Measurements from ENCODE around the gene GREB1.

GREB1 gene

GRCh38 chr2:11582862-11583752 lies 49.3 kb downstream of the GREB1 start:
- H3K27me3 ChIP-seq (ENCODE audit: insufficient read depth, low read depth, severe bottlenecking), result no peaks in the 10 kb centered on the region
- no peak overlapping the region for H3K27ac ChIP-seq
- H3K4me3 ChIP-seq (ENCODE audit: low read depth, low read length), result no peak overlapping the region
- TF ChIP-seq CTCF (IDR thresholded peaks at IDR 0.05; ENCODE audit: low read depth, low read length), result peak; percentile 85
- H3K9me3 ChIP-seq (ENCODE audit: severe bottlenecking), result no peaks in the 10 kb centered on the region
- DNase-seq, result peak; percentile 80
- H3K36me3 ChIP-seq, result no peaks in the 10 kb centered on the region

DNA sequence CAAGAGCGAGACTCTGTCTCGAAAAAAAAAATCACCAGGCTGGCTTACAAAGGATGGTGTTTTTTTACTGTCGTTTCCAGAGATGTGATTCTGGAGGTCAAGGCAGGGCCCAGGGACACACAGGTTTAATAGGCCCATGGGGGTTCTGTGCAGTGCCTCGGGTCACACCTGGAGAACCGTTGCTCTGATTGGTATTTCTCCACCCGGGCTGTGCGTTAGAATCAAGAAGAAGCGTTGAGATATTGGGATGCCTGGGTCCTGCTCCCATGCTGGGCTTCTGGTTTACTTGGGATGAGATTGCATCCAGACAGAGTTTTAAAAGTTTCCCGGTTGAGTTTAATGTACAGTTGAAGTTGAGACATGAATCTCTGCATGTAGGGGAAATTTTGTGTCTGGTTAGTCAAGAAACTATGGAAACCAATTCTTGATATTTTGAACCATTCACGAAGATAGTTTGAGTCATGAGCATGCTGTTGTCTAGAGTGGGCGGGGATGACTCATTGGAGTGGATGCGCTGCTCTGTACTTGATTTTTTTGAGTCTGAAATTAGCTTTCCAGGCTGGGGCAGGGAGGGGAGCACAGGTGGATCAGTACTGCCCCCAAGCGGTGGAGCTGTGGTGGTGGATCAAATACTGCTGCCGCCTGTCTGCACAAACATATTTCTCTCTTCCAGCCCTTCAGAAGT lies 50.1 kb downstream of the GREB1 start:
- TF ChIP-seq CTCF (IDR thresholded peaks at IDR 0.05; ENCODE audit: low read depth, low read length), result peak; percentile 94
- no peak overlapping the region for H3K27ac ChIP-seq
- peak; percentile 79 for DNase-seq
- no peaks in the 10 kb centered on the region for H3K27me3 ChIP-seq (ENCODE audit: insufficient read depth, low read depth, severe bottlenecking)
- no peaks in the 10 kb centered on the region for H3K9me3 ChIP-seq (ENCODE audit: severe bottlenecking)
- no peaks in the 10 kb centered on the region for H3K36me3 ChIP-seq
- H3K4me3 ChIP-seq (ENCODE audit: low read depth, low read length), result no peak overlapping the region

DNA sequence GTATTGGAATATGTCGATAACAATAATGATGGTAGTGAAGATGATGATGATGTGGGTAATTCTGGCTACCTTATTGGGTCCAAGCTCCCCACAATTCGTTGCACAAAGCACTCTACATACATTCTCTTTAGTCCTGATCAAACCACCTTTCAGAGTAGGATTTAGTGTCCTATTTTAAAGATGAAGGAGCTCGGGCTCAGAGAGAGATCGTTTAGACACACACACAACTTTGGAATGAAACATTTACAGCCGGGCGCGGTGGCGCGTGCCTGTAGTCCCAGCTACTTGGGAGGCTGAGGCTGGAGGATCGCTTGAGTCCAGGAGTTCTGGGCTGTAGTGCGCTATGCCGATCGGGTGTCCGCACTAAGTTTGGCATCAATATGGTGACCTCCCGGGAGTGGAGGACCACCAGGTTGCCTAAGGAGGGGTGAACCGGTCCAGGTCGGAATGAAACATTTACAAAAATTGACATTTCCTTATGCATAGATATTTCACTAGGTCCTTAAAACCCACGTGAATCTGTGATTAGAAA lies 50.7 kb downstream of the GREB1 start:
- Histone ChIP-seq H3K36me3 (no peaks in the 10 kb centered on the region), H3K4me3 (ENCODE audit: low read depth, low read length) (no peak overlapping the region), H3K27ac (no peak overlapping the region), H3K27me3 (ENCODE audit: insufficient read depth, low read depth, severe bottlenecking) (no peaks in the 10 kb centered on the region), H3K9me3 (ENCODE audit: severe bottlenecking) (no peaks in the 10 kb centered on the region)
- DNase-seq, result no peak
- TF ChIP-seq CTCF (IDR thresholded peaks at IDR 0.05; ENCODE audit: low read depth, low read length), result no peak

DNA sequence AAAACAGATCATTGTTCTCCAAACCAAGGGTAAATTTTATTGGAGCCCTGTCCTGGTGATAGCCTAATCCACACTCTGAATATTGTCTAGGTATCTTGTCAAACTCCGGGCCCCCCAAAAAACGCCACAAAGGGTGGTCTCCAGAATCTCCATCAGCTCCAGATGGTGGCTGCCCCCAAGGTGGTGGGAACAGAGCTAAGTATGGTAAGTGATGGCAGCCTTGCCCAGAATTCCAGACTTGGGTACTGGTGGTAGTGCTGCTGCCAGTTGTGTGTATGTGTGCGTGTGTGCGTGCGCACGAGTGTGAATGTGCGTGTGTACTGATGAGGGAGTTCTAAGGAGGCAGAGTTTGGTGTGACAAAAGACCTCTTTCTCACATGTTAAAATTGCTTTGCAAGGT lies 51.2 kb downstream of the GREB1 start:
- no peak overlapping the region for H3K27ac ChIP-seq
- no peaks in the 10 kb centered on the region for H3K36me3 ChIP-seq
- no peak overlapping the region for H3K4me3 ChIP-seq (ENCODE audit: low read depth, low read length)
- H3K9me3 ChIP-seq (ENCODE audit: severe bottlenecking), result no peaks in the 10 kb centered on the region
- H3K27me3 ChIP-seq (ENCODE audit: insufficient read depth, low read depth, severe bottlenecking), result no peaks in the 10 kb centered on the region
- no peak for DNase-seq
- no peak for TF ChIP-seq CTCF (IDR thresholded peaks at IDR 0.05; ENCODE audit: low read depth, low read length)

- Histone ChIP-seq H3K36me3 (no peaks in the 10 kb centered on the region), H3K27me3 (ENCODE audit: insufficient read depth, low read depth, severe bottlenecking) (no peaks in the 10 kb centered on the region), H3K4me3 (ENCODE audit: low read depth, low read length) (no peak overlapping the region), H3K9me3 (ENCODE audit: severe bottlenecking) (no peaks in the 10 kb centered on the region), H3K27ac (no peak overlapping the region)
- 0 out of 2 replicates have a peak, but pooled peaks have one; percentile 2 for TF ChIP-seq CTCF (IDR thresholded peaks at IDR 0.05; ENCODE audit: low read depth, low read length)
- peak; percentile 70 for DNase-seq
Observed at GRCh38 chr2:11588228-11589110, 54.6 kb downstream of the GREB1 start.

Measured in WERI-Rb-1 (cell line).